ENCODE measurements around the gene TTC23L.

DNA sequence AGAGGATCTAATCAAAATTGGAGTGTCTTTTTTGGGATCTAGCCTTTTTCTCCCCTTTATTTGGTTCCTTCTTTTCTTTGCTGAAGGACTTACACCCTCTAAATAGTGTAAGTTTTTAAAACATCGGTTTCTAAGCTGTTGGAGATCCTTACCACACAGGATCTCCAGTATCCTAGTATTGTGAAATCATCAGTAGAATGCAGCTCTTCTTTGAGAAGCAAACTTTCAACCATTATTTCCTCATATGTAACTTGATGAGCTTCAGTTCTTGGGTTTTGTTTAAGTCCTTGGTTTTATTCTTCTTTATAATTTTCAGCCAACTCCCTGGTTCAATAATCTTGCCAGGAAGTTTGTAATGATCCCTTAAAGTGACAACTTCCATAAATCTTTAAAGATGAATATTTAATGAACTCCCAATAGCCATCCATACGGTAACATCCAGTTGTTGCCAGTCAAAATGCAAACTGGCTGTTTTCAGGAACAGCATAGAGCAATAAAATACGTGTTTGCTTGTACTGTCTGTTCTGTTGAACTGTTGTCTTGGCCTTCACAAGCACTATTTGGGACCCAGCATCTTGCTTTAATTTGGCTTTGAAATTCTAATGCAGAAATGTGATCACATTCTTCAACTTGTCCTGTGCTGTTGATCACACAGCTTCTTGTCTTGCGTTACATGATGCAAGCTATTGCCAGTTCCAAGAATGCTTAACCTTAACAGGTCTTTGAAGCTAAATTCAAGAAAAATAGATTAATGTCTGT lies 34.8 kb upstream of the TTC23L start:
- TF ChIP-seq, protein P1, sequence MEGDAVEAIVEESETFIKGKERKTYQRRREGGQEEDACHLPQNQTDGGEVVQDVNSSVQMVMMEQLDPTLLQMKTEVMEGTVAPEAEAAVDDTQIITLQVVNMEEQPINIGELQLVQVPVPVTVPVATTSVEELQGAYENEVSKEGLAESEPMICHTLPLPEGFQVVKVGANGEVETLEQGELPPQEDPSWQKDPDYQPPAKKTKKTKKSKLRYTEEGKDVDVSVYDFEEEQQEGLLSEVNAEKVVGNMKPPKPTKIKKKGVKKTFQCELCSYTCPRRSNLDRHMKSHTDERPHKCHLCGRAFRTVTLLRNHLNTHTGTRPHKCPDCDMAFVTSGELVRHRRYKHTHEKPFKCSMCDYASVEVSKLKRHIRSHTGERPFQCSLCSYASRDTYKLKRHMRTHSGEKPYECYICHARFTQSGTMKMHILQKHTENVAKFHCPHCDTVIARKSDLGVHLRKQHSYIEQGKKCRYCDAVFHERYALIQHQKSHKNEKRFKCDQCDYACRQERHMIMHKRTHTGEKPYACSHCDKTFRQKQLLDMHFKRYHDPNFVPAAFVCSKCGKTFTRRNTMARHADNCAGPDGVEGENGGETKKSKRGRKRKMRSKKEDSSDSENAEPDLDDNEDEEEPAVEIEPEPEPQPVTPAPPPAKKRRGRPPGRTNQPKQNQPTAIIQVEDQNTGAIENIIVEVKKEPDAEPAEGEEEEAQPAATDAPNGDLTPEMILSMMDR (IDR thresholded peaks at IDR 0.05): no peak
- TF ChIP-seq POLR2A (IDR thresholded peaks at IDR 0.05): no peak
